SIG-M5 treated with dmso at 0.1 percent for 504 hours (cell line): ENCODE data around the gene CHN2.
A peak's percentile ranks its signal among the peaks of the same experiment; 100 is the strongest.

Experiments used
- DNase-seq: peaks from one replicate; lab custom pipeline; 2025; ENCODE audit not compliant: unreplicated experiment; lab: John Stamatoyannopoulos, UW

Gene CHN2

DNA sequence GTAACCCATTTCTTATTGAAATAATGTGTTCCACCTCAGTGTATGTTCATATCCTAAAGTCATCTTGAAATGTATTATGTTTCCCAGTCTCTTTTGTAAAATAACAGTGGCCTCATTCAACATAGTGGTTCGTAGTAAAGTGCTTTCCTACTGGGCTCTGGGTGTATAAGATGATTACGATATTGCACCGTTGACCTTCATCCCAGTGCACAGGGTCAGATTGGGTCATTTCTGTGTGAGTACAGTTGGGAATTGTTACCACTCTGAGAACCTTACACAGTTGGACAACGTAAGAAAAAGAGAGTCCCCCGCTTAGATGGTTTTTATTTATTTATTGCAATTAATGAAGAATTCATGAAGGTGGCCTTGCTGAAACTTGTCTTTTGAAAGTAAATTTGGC lies 135.6 kb downstream of the CHN2 start:
- no peak for DNase-seq

DNA sequence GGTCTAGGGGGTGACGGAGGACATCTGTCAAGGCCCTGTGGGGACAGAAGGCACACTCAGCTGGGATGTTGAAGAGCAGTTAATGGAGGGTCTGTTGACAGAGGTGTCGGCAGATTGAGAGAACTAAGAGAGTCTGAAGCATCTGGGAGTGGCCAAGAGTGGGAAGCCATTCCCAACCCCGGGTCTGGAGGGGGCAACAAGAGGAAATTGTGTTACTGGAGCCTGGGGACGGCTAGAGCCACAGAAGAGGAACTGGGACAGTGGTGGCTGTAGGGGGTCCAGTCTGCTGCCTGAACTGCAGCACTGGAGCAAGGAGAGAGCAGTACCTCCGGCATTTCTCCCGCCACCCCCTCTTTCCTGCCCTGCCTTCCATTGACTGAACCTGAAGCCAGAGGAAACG lies 136.6 kb downstream of the CHN2 start:
- DNase-seq: no peak

DNA sequence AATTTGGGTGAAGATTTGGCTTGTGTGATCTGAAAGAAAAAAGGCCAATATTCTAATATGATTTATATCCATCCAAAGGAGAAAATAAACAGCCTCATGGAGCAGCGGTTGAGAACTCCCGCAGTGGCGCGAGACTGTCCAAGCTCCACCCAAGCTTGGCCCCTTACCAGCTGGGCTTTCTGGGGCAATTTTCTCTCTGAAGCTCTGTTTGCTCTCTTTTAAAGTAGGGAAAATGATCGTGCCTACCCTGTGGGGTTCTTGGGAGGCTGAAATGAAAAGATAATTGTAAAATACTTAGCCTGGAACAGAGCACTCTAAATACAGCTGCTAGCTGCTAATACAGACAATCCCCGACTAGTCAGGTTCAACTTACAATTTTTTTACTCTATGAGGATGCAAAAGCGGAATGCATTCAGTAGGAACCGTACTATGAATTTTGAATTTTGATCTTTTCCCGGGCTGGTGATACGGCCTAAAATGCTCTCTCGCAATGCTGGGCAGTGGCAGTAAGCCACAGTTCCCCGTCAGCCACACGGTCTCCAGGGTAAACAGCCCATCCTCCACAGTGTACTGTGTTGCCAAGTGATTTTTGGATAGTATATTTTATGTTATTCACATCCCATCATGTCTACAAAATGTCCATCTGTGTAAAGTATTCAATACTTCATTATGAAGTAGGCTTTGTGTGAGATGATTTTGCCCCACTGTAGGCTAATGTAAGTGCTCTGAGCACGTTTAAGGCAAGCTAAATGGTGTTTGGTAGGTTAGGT lies 137.7 kb downstream of the CHN2 start:
- DNase-seq: no peak

- DNase-seq: no peak
These were observed 138.6 kb downstream of the CHN2 start for GRCh38 chr7:29332875-29333855.

DNA sequence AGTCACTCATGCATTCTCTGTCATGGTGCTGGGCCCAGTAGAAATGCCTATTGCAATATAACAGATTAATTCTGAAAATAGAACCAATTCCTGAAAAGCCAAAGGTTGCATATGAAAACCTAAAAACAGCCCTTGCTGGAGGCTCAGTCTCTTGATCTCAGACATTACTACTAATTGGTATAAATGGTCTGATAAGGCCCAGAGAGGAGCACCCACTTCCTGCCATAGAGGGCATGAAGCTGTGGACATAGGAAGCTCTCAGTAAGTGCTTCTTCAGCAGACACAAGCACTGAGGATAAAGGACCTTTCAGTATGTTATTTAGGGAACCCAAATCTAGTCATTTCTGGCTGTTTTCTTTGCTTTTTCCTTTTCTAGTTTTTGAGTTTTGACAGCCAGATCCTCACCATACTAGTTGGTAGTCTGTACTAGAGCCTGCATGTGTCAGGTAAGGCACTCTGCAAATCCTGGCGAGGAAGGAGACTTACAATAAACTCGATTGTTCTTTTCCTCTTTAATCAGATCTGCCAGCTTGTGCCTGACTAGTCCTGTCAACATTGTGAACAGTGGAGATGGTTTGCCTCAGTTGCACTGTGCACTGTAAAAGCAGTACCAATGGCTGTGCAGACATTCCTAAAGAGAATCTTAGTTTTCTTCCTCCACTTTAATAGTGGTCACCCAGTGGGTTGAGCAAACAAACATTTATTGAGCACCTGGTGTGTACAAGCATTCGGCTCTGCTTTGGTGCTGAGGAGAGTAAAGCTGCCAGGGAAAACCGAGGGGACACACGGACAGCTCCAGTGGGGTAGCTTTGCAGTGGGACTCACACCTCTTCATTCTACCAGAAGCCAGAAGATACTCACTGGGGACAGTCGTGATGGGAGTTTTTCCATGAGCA lies 140.9 kb downstream of the CHN2 start:
- no peak for DNase-seq

- no peak for DNase-seq
These were observed 143.1 kb downstream of the CHN2 start for GRCh38 chr7:29337546-29338116.

DNA sequence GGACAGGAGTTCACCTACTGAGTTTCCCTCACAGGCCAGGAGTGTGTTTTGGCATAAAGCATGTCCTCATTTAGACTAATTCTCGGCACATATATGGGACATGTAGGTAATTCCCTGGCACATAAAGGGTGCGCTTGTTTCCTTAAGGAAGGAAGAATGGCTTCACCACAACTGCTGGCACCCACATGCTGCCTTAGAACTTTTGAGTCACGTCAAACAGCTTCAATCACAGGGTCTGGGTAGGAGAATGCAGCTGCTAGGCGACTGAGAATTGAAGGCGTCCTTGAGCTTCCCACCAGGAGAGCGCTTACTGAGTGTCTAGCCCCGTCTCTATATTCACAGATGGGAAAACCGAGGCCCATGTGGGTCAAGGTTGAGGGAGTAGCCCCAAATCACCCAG lies 146.1 kb downstream of the CHN2 start:
- no peak for DNase-seq

- DNase-seq: no peak
These were observed 146.6 kb downstream of the CHN2 start for GRCh38 chr7:29341156-29341555.

GRCh38 chr7:29342761-29343160 lies 148.2 kb downstream of the CHN2 start:
- no peak for DNase-seq

DNA sequence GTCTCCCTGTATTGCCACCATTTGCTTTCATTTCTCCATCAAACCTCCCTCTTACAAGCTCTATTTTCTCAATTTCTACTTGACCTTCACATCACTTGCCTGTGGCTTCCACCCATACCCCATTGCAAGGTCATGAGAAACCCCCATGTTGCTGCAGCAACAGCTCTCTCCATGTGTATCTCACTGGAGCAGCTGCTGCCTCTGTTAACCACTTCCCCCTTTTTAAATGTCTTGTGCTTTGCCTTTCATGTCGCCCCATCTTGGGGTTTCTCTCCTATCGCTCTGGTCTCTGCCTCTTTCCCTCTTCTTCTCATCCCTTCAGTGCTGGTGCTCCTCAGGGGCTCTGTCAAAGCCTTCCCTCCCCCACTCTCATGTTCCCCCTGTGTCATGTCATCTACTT lies 148.8 kb downstream of the CHN2 start:
- DNase-seq: peak; percentile 79

DNA sequence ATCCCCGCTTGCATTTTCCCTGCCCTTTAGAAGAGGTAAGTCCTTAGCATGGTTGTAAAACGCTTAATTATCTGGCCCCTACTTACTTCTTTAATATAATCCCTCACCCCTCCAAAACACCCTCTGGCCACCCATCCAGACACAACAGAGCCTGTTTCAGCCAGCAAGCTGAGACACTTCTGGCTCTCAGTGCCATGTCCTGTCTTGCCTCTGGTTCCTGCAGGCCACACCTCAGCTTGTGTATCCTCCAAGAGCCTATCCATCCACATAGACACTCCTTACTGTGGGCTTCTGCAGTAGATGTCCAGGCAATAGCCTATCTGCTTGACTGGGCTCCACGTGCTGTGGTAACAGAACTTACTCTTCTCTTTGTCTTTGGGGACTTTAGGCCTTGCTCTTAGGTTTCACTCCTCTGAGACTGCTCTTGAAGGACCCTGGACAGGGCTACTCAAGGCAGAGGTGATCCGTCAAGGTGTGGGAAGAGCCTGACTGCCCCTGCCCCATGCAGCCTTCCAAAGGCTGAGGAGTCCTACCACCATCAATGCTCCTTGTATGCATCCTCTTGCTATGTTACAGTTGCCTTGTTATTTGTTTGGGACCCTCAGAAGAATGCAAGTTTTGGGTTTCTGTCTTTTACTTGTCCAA lies 149.9 kb downstream of the CHN2 start:
- DNase-seq: no peak

GRCh38 chr7:29345590-29345989 lies 151.0 kb downstream of the CHN2 start:
- no peak for DNase-seq

GRCh38 chr7:29346231-29346978 lies 151.8 kb downstream of the CHN2 start:
- no peak for DNase-seq

GRCh38 chr7:29349362-29349761 lies 154.8 kb downstream of the CHN2 start:
- DNase-seq: no peak

- DNase-seq: no peak
These were observed 155.8 kb downstream of the CHN2 start for GRCh38 chr7:29350351-29350750.

GRCh38 chr7:29352041-29352440 lies 157.5 kb downstream of the CHN2 start:
- peak; percentile 69 for DNase-seq

DNA sequence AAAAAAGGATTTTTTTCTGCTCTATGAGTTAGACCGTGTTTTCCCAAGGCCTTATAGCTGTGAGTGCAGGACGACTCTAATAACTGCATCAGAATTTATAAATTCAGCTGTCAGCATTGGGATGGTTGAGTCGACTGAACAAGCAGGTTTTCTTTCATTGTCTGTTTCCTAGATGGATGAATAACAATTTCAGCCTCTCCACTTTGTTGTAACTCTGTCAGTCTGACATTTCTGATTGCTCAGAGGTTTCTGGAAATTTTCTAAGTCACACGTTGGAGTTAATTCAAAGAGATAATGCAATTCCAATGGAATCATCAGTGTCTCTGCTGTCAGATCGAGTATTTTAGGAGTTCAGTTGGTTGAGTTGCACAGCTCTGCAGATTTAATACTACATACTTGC lies 159.2 kb downstream of the CHN2 start:
- no peak for DNase-seq

GRCh38 chr7:29354340-29354739 lies 159.8 kb downstream of the CHN2 start:
- DNase-seq: no peak

DNA sequence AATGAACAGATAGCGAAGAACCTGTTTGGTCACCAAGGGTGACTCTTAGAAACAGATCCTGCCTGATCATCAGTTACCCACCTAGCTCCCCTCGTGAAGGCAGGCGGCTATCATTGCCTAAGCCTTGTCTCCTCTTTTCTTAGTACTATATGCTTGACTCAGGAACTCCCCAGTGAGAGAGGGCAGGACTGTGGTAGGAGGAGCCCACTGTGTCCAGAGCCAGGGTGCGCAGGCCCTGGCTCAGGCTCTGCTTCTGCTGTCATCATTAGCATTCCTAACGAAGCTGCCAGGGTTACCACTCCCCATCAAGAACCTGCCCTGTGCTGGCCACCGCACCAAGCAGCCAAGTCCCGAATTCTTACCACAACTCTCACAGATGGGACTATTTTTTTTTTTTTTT lies 160.8 kb downstream of the CHN2 start:
- no peak for DNase-seq

- DNase-seq: no peak
These were observed 162.1 kb downstream of the CHN2 start for GRCh38 chr7:29356631-29357030.
